ENCODE measurements around the gene CELF3. TPM values are rescaled to one million over a fixed set of nuclear protein-coding genes. Genes with fewer than 3 reads are reported as not detected.
"Not testable (repeated sequence)": the region's sequence is repeated elsewhere in the genome, so short reads cannot be mapped to it uniquely, and the experiment has no call there.

CELF3 gene
- total RNA-seq, 1 donor from 2014 or later: not detected

GRCh38 chr1:151741516-151741915, 24.9 kb upstream of the CELF3 start:
- no peak for DNase-seq (ENCODE audit: low read depth)
- H3K4me3 ChIP-seq (ENCODE audit: low read depth, low read length): no peak overlapping the region
- TF ChIP-seq CTCF (conservative IDR thresholded peaks at IDR 0.05; ENCODE audit: low read depth, low read length): no peak

- TF ChIP-seq CTCF (conservative IDR thresholded peaks at IDR 0.05; ENCODE audit: low read depth, low read length): no peak
- no peak overlapping the region for H3K4me3 ChIP-seq (ENCODE audit: low read depth, low read length)
- no peak for DNase-seq (ENCODE audit: low read depth)
These were observed 23.2 kb upstream of the CELF3 start for GRCh38 chr1:151739590-151740355.

- no peak for DNase-seq (ENCODE audit: low read depth)
- no peak overlapping the region for H3K4me3 ChIP-seq (ENCODE audit: low read depth, low read length)
- no peak for TF ChIP-seq CTCF (conservative IDR thresholded peaks at IDR 0.05; ENCODE audit: low read depth, low read length)
These were observed 20.9 kb upstream of the CELF3 start for GRCh38 chr1:151737479-151737878.

- TF ChIP-seq CTCF (conservative IDR thresholded peaks at IDR 0.05; ENCODE audit: low read depth, low read length): no peak
- H3K4me3 ChIP-seq (ENCODE audit: low read depth, low read length): no peak overlapping the region
- no peak for DNase-seq (ENCODE audit: low read depth)
These were observed 20.4 kb upstream of the CELF3 start for GRCh38 chr1:151737026-151737425.

GRCh38 chr1:151733995-151734394, 17.4 kb upstream of the CELF3 start:
- not testable (repeated sequence) for DNase-seq (ENCODE audit: low read depth); H3K4me3 ChIP-seq (ENCODE audit: low read depth, low read length)

GRCh38 chr1:151733126-151733525, 16.5 kb upstream of the CELF3 start:
- no peak for DNase-seq (ENCODE audit: low read depth)
- no peak overlapping the region for H3K4me3 ChIP-seq (ENCODE audit: low read depth, low read length)
- TF ChIP-seq CTCF (conservative IDR thresholded peaks at IDR 0.05; ENCODE audit: low read depth, low read length): no peak

- H3K4me3 ChIP-seq (ENCODE audit: low read depth, low read length): no peak overlapping the region
- TF ChIP-seq CTCF (conservative IDR thresholded peaks at IDR 0.05; ENCODE audit: low read depth, low read length): no peak
- DNase-seq (ENCODE audit: low read depth): no peak
These were observed 13.3 kb upstream of the CELF3 start for GRCh38 chr1:151729966-151730291.
